HepG2 (cell line): ENCODE measurements around the gene KAZALD1. TPM values are rescaled to one million over a fixed set of nuclear protein-coding genes. Genes with fewer than 3 reads are reported as not detected.

ENCODE experiments used
- ATAC-seq: fragments of 200-7000 bp; cut with Tn5 transposase; 3 replicates; pipeline ENCODE4 v1.9.1; 2020; ENCODE audit warnings: mild to moderate bottlenecking, moderate library complexity
- BruUV-seq: library from RNA; stranded (reverse); fragments of 400-500 nt; replicated peaks from 2 replicates; lab custom pipeline; 2021; lab: Mats Ljungman, UMichigan
- CTCF ChIA-PET: fragments of 300-600 bp; formaldehyde crosslinking; extraction: SDS; loops from one replicate; lab custom pipeline; 2021; ENCODE audit warnings: low total read pairs, inconsistent platforms, low intra/inter-chr PET ratio; lab: Yijun Ruan, JAX
- POLR2A ChIA-PET: fragments of 350-600 bp; sonication (Branson Sonifier 250); formaldehyde crosslinking; loops from one replicate; lab custom pipeline; 2020; ENCODE audit warnings: antibody characterized with exemption, inconsistent platforms; lab: Yijun Ruan, JAX
- DNase-seq: peaks from one replicate; pipeline ENCODE4 v3.0.0-alpha.2; 2015; ENCODE audit warnings: low spot score
- FAIRE-seq: peaks from 3 replicates; lab custom pipeline; 2011; peaks lifted over from hg19 to GRCh38; lab: Jason Lieb, UNC
- H2AFZ ChIP-seq: one replicate; pipeline ENCODE4 v1.6.1; 2011; ENCODE audit warnings: low read length, inconsistent platforms
- H3K27ac ChIP-seq: fragments of 300-600 bp; 3 replicates; pipeline ENCODE4 v1.8.0; 2011; ENCODE audit warnings: mixed run types, mild to moderate bottlenecking, mixed read lengths, low read length, inconsistent platforms; ENCODE audit not compliant: insufficient read depth; ENCODE audit errors: extremely low read length
- H3K27me3 ChIP-seq, 2 experiments: fragments of 200-600 bp in 1 of 2; 2 replicates in 1 of 2; 3 replicates in 1 of 2; pipeline versions ENCODE4 v1.6.0 to v1.8.0; 2011; ENCODE audit warnings: low read length in 2 of 2, mild to moderate bottlenecking in 2 of 2, moderate library complexity in 2 of 2, inconsistent platforms in 1 of 2; ENCODE audit not compliant: insufficient read depth in 2 of 2, control insufficient read depth in 1 of 2
- H3K36me3 ChIP-seq, 2 experiments: fragments of 200-600 bp in 1 of 2; replicated peaks in 1 of 2; 2 replicates in 1 of 2; 3 replicates in 1 of 2; pipeline versions ENCODE4 v1.5.1 to v1.8.0; 2011; ENCODE audit warnings: low read length in 2 of 2, inconsistent platforms in 1 of 2; ENCODE audit not compliant: insufficient read depth in 2 of 2, control insufficient read depth in 1 of 2
- H3K4me1 ChIP-seq: 2 replicates; pipeline ENCODE4 v1.5.1; 2012; ENCODE audit warnings: low read length, inconsistent platforms; ENCODE audit not compliant: insufficient read depth
- H3K4me2 ChIP-seq: 2 replicates; pipeline ENCODE4 v1.6.0; 2011; ENCODE audit warnings: low read depth, low read length, inconsistent platforms
- H3K4me3 ChIP-seq, 3 experiments: fragments of 200-600 bp in 1 of 3; sonication (generic), shearing (Covaris generic) in 1 of 3; replicated peaks in 1 of 3; 2 replicates each; pipeline ENCODE4 v1.5.1; 2011 to 2016; ENCODE audit warnings: low read length in 3 of 3, inconsistent platforms in 2 of 3, low read depth in 2 of 3, mild to moderate bottlenecking in 2 of 3, control low read depth in 1 of 3, mixed read lengths in 1 of 3; ENCODE audit not compliant: insufficient read depth in 1 of 3
- H3K79me2 ChIP-seq: one replicate; pipeline ENCODE4 v1.6.1; 2011; ENCODE audit warnings: low read length, inconsistent platforms; ENCODE audit not compliant: insufficient read depth
- H3K9ac ChIP-seq: 2 replicates; pipeline ENCODE4 v1.6.0; 2011; ENCODE audit warnings: mild to moderate bottlenecking, low read depth, low read length, inconsistent platforms; ENCODE audit not compliant: insufficient read depth
- H3K9me3 ChIP-seq: 2 replicates; pipeline ENCODE4 v1.5.1; 2012; ENCODE audit warnings: mild to moderate bottlenecking, low read length
- H4K20me1 ChIP-seq: 2 replicates; pipeline ENCODE4 v1.6.0; 2011; ENCODE audit warnings: inconsistent platforms, mild to moderate bottlenecking, low read length, moderate library complexity; ENCODE audit not compliant: insufficient read depth
- ARNT ChIP-seq: fragments of 450-650 bp; IDR thresholded peaks from 2 replicates; pipeline ENCODE4 v1.6.1; 2017
- ATM ChIP-seq: fragments of 450-650 bp; IDR thresholded peaks from 2 replicates; pipeline ENCODE4 v1.7.1; 2017; ENCODE audit warnings: mild to moderate bottlenecking, borderline replicate concordance
- GMEB2 ChIP-seq: IDR thresholded peaks from 2 replicates; pipeline ENCODE4 v1.6.1; 2016; ENCODE audit warnings: missing biosample characterization, missing genetic modification reagents, low read depth
- KAT2B ChIP-seq: fragments of 150-350 bp; IDR thresholded peaks from 2 replicates; pipeline ENCODE4 v1.6.1; 2014; ENCODE audit warnings: low read depth, low read length, borderline replicate concordance
- NFKBIZ ChIP-seq: IDR thresholded peaks from 2 replicates; pipeline ENCODE4 v1.6.1; 2018; ENCODE audit warnings: missing genetic modification reagents, missing compliant biosample characterization
- SIN3B ChIP-seq: fragments of 150-350 bp; IDR thresholded peaks from 2 replicates; pipeline ENCODE4 v1.6.1; 2014; ENCODE audit warnings: low read length
- TSC22D2 ChIP-seq: sonication (generic); formaldehyde crosslinking; IDR thresholded peaks from 2 replicates; pipeline ENCODE4 v1.5.1; 2020; ENCODE audit warnings: missing genetic modification reagents, mild to moderate bottlenecking, borderline replicate concordance
- ZBTB33 ChIP-seq: sonication (generic); formaldehyde crosslinking; IDR thresholded peaks from 2 replicates; pipeline ENCODE4 v1.4.0; 2020; ENCODE audit warnings: missing genetic modification reagents
- ZFAT ChIP-seq: sonication (generic); formaldehyde crosslinking; conservative IDR thresholded peaks from 2 replicates; pipeline ENCODE4 v1.8.1; 2023; ENCODE audit warnings: missing genetic modification reagents, inconsistent platforms
- ZNF234 ChIP-seq: sonication (generic); formaldehyde crosslinking; conservative IDR thresholded peaks from 2 replicates; pipeline ENCODE4 v1.5.1; 2020; ENCODE audit warnings: mild to moderate bottlenecking, missing genetic modification reagents
- ZNF350 ChIP-seq: sonication (generic); formaldehyde crosslinking; IDR thresholded peaks from 2 replicates; pipeline ENCODE4 v1.4.0; 2020; ENCODE audit warnings: mild to moderate bottlenecking, low read depth, missing genetic modification reagents, borderline replicate concordance
- ZNF678 ChIP-seq: sonication (generic); formaldehyde crosslinking; IDR thresholded peaks from 2 replicates; pipeline ENCODE4 v1.4.0; 2020; ENCODE audit warnings: mild to moderate bottlenecking, missing genetic modification reagents
- WGBS: methylation state at CpG from one replicate; pipeline ENCODE4 v1.1.6; 2017; ENCODE audit warnings: low lambda C conversion rate; 5-methylcytosine and 5-hydroxymethylcytosine counted together
- in situ Hi-C: cut with HindIII; loops from 2 replicates; pipeline ENCODE4 v1.10.0; 2017; ENCODE audit warnings: low pct_unique_long_range_greater_than_20kb; ENCODE audit not compliant: extremely low pct_ligation_motif_present
- intact Hi-C: fragments of 100-400 bp; cut with micrococcal nuclease; formaldehyde crosslinking; loops from one replicate; pipeline ENCODE4 v1.10.0; 2022; ENCODE audit not compliant: unreplicated experiment
- polyA plus RNA-seq, 8 experiments: library from polyadenylated mRNA; depleted of rRNA in 3 of 8; stranded (reverse) in 7 of 8; unstranded in 1 of 8; fragments of >200 nt; fragmentation: Illumina TruSeq in 4 of 8; extraction: Trizol in 4 of 8; gene quantifications; 2 replicates each; pipeline versions ENCODE4 v1.2.1 to v1.2.3, GENCODE V29; 2011 to 2016; ENCODE audit warnings: low read depth in 4 of 8, missing spikeins in 1 of 8, mixed read lengths in 1 of 8; ENCODE audit not compliant: insufficient read depth in 1 of 8
- total RNA-seq, 5 experiments: library from RNA; depleted of rRNA; stranded (reverse); fragments of >200 nt; fragmentation: Illumina TruSeq; extraction: Trizol; gene quantifications; 2 replicates each; pipeline ENCODE4 v1.2.3, GENCODE V29; 2016; ENCODE audit warnings: low read depth in 1 of 5
- TF ChIP-seq, protein P1 (sequence below), 2 experiments: fragments of 450-650 bp in 1 of 2; sonication (generic) in 1 of 2; formaldehyde crosslinking; IDR thresholded peaks; 2 replicates each; pipeline versions ENCODE4 v1.5.0 to v1.8.0; 2020 to 2022; ENCODE audit warnings: mild to moderate bottlenecking in 1 of 2, missing genetic modification reagents in 1 of 2

The KAZALD1 gene
- total and polyA plus RNA-seq, 2 of the 13 experiments (the other 11 are each of a cell fraction or from before 2014, with no cell fraction given) = 16.7 to 27.7 TPM

GRCh38 chr10:101047268-101047667, 14.5 kb upstream of the KAZALD1 start (continued):
- TF ChIP-seq TSC22D2 (CRISPR knock-in tag) = no peak
- TF ChIP-seq ZNF350 (CRISPR knock-in tag) = no peak
- no peak for TF ChIP-seq GMEB2 (CRISPR knock-in tag)
- TF ChIP-seq ATM = no peak
- no peak for TF ChIP-seq ZFAT (CRISPR knock-in tag)
- TF ChIP-seq ARNT = no peak
- TF ChIP-seq NFKBIZ (CRISPR knock-in tag) = no peak
- TF ChIP-seq, protein P1, sequence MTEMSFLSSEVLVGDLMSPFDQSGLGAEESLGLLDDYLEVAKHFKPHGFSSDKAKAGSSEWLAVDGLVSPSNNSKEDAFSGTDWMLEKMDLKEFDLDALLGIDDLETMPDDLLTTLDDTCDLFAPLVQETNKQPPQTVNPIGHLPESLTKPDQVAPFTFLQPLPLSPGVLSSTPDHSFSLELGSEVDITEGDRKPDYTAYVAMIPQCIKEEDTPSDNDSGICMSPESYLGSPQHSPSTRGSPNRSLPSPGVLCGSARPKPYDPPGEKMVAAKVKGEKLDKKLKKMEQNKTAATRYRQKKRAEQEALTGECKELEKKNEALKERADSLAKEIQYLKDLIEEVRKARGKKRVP (CRISPR knock-in tag; IDR thresholded peaks at IDR 0.05) = no peak
- no peak for TF ChIP-seq ZNF678 (CRISPR knock-in tag)

- TF ChIP-seq ZNF234 (CRISPR knock-in tag) (no peak), ZBTB33 (peak; percentile 16; the same call in 1 of the 2 replicates), KAT2B (no peak), SIN3B (no peak)
- no peak overlapping the region for H3K9ac ChIP-seq
- FAIRE-seq = no peak
- CTCF ChIA-PET = no interaction called here
- H3K27ac ChIP-seq = no peak overlapping the region
- H3K4me1 ChIP-seq = peaks cover 46% of the 10 kb centered on the region
- no peaks in the 10 kb centered on the region for H3K9me3 ChIP-seq
- BruUV-seq = no TSS peak
- H3K27me3 ChIP-seq = no peaks in the 10 kb centered on the region; a peak in 1 of 5 replicates
- H3K4me2 ChIP-seq = no peak overlapping the region
- POLR2A ChIA-PET = interaction anchor here (2.8 kb wide), 1 partner anchor 13 kb away, joined by 20 read pairs; the partner anchor contains the start of gene KAZALD1
- 88% methylated on average over 62 of the region's 62 CpGs for WGBS
- in situ Hi-C loops (no loop called here), intact Hi-C loops (no loop called here)
- H3K4me3 ChIP-seq = no peak overlapping the region
- DNase-seq = no peak
- no peak for ATAC-seq
- no peak overlapping the region for H2AFZ ChIP-seq
- no peaks in the 10 kb centered on the region for H3K79me2 ChIP-seq
- no peaks in the 10 kb centered on the region for H3K36me3 ChIP-seq
- no peaks in the 10 kb centered on the region for H4K20me1 ChIP-seq
These were observed 13.6 kb upstream of the KAZALD1 start for GRCh38 chr10:101047961-101048892.
